RCC 7860 (cell line): ENCODE measurements around the gene YWHAB.

Source experiments
- DNase-seq: peaks from one replicate; pipeline ENCODE4 v3.0.0-alpha.2; 2015; ENCODE audit warnings: low spot score
- FAIRE-seq: peaks from 2 replicates; lab custom pipeline; 2012; peaks lifted over from hg19 to GRCh38; lab: Jason Lieb, UNC

Gene YWHAB

DNA sequence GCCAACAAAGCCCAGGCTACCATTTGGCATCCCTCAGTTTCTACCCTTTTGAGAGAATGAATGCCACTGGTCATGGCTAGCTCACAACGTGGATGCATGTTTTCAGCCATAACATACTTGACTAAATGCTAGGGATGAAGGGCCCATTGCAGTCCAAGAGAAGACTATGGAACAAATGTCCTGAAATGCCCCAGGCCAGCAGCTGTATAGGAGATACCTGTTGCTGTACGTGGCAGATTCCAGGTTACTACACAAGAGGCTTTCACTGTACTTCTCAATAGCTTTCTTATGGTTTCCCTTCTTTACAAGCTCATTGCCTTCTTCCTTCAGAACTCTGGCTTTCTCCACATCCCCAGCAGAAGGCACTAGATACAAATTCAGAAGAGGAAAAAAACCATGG, 63.0 kb downstream of the YWHAB start:
- FAIRE-seq (no peak), DNase-seq (no peak)

- DNase-seq: no peak
- FAIRE-seq: no peak
These were observed 64.9 kb downstream of the YWHAB start for GRCh38 chr20:44950368-44950767.

DNA sequence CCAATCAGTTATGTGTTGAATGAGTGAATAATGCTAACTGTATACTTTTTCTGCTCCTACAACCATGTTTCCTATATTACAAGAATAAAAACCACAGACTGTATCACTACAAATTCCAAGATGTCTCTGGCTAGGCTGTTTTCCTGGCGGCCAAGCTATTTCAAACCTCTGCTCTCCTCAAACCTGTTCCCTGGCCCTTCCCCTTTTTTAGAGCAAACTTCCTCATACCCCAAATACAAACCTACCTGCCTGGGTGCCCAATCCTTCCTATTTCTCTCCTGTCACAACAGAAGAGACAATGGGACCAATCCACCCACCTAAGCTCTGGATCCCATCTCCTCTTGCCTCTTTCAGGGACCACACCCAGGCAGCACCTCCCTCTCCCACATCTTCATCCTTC, 67.2 kb downstream of the YWHAB start:
- FAIRE-seq (no peak), DNase-seq (no peak)

GRCh38 chr20:44954211-44954610, 68.7 kb downstream of the YWHAB start:
- no peak for FAIRE-seq

DNA sequence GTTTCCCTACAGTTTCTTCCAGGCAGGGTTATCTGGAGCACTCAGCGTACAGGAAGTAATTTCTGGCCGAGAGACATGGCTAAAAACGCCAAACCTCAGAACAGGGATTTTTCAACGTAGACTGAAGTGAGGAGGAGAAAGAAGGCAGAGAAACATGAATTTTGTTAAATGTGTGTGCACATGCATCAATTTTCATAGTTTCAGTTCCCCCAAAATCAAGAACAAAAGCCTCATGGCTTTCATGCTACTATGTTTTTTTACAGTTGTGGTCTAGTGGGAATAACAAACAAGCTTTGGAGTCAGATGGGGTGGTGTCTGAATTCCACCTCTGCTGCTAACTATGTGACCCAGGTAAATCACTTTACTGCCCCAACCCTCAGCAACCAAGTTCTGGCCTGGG, 69.8 kb downstream of the YWHAB start:
- FAIRE-seq (no peak), DNase-seq (no peak)

More at GRCh38 chr20:44954211-44954610, 68.7 kb downstream of the YWHAB start:
- DNase-seq: no peak

- no peak for FAIRE-seq
These were observed 70.9 kb downstream of the YWHAB start for GRCh38 chr20:44956410-44956809.

More at GRCh38 chr20:44956410-44956809, 70.9 kb downstream of the YWHAB start:
- DNase-seq: no peak
